Testis (tissue), 3 donors: ENCODE results near the gene SERPINA10. TPM values are rescaled to one million over a fixed set of nuclear protein-coding genes. Genes with fewer than 3 reads are reported as not detected.

Experiments used
- DNase-seq: peaks from one replicate; pipeline ENCODE4 v3.0.0-alpha.2; 2019
- H3K27ac ChIP-seq, 2 donors: fragments of 200-600 bp; sonication (generic); one replicate each; pipeline ENCODE4 v1.5.1; 2019
- H3K27me3 ChIP-seq: fragments of 200-600 bp; sonication (generic); one replicate; pipeline ENCODE4 v1.5.1; 2019
- H3K36me3 ChIP-seq: fragments of 200-600 bp; sonication (generic); one replicate; pipeline ENCODE4 v1.5.1; 2017; ENCODE audit warnings: low read depth; ENCODE audit errors: missing control alignments
- H3K4me1 ChIP-seq: fragments of 200-600 bp; sonication (generic); one replicate; pipeline ENCODE4 v1.5.1; 2019
- H3K4me3 ChIP-seq, 2 donors: fragments of 200-600 bp; sonication (generic); one replicate each; pipeline ENCODE4 v1.5.1; 2017 to 2019
- H3K9me3 ChIP-seq: fragments of 200-600 bp; sonication (generic); one replicate; pipeline ENCODE4 v1.5.1; 2017
- POLR2A ChIP-seq: fragments of 450-650 bp; IDR thresholded peaks from one replicate; pipeline ENCODE4 v1.6.1; 2017; ENCODE audit warnings: antibody characterized with exemption, mild to moderate bottlenecking, moderate library complexity
- WGBS, 2 donors: methylation state at CpG; one replicate each; pipeline ENCODE4 v1.1.5; 2018; 5-methylcytosine and 5-hydroxymethylcytosine counted together
- intact Hi-C: fragments of 100-400 bp; cut with DNase I; formaldehyde crosslinking; loops from one replicate; pipeline ENCODE4 v1.15.1; 2023; ENCODE audit warnings: low total_unique reads
- polyA plus RNA-seq: library from polyadenylated mRNA; stranded (reverse); fragments of 350-450 nt; fragmentation: Illumina TruSeq; extraction: RNeasy Lipid Tissue Mini Kit (QIAGEN cat#74804); gene quantifications from one replicate; pipeline ENCODE4 v1.2.3, GENCODE V29; 2014; ENCODE audit warnings: low read depth, low replicate concordance; ENCODE audit not compliant: insufficient read depth
- total RNA-seq, 2 donors: library from RNA; depleted of rRNA; stranded (reverse); fragments of >200 nt; gene quantifications; one replicate each; pipeline ENCODE4 v1.2.3, GENCODE V29; 2016
- TF ChIP-seq, protein P1 (sequence below), 3 experiments: fragments of 450-650 bp in 2 of 3; fragments of 200-600 bp in 1 of 3; sonication (generic) in 1 of 3; IDR thresholded peaks; one replicate each; pipeline ENCODE4 v1.5.1; 2016 to 2019; ENCODE audit warnings: antibody characterized with exemption in 3 of 3, mild to moderate bottlenecking in 2 of 3, moderate library complexity in 1 of 3

The SERPINA10 gene
- total and polyA plus RNA-seq, 3 donors from 2014 or later = not detected

DNA sequence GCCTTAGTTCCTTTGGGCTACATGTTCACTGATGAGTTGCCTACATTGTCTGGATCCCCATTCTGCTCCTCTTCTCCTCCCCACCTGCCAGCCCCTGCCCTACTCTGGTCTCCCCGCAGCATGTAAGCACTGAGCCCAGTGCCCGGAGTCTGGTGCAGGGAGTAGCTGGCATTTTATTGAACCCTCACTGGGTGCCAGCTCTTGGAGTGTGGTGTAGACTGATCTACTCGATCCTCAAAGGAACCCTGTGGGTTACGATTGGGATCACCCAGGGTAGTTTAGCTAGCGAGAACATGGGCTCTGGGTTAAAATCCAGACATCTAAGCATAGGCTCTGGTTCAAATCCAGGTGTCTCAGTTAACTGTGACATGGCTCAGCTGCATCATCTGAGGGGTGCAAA, 38.4 kb upstream of the SERPINA10 start:
- H3K9me3 ChIP-seq = no peaks in the 10 kb centered on the region
- WGBS, 2 donors = 90 to 92% methylated on average over 5 of the region's 5 CpGs
- no peak for DNase-seq
- H3K36me3 ChIP-seq = no peaks in the 10 kb centered on the region
- no peak for TF ChIP-seq POLR2A
- TF ChIP-seq, protein P1, sequence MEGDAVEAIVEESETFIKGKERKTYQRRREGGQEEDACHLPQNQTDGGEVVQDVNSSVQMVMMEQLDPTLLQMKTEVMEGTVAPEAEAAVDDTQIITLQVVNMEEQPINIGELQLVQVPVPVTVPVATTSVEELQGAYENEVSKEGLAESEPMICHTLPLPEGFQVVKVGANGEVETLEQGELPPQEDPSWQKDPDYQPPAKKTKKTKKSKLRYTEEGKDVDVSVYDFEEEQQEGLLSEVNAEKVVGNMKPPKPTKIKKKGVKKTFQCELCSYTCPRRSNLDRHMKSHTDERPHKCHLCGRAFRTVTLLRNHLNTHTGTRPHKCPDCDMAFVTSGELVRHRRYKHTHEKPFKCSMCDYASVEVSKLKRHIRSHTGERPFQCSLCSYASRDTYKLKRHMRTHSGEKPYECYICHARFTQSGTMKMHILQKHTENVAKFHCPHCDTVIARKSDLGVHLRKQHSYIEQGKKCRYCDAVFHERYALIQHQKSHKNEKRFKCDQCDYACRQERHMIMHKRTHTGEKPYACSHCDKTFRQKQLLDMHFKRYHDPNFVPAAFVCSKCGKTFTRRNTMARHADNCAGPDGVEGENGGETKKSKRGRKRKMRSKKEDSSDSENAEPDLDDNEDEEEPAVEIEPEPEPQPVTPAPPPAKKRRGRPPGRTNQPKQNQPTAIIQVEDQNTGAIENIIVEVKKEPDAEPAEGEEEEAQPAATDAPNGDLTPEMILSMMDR (IDR thresholded peaks at IDR 0.05) = no peak
- no peak overlapping the region for H3K27ac ChIP-seq
- H3K27me3 ChIP-seq = no peaks in the 10 kb centered on the region
- H3K4me1 ChIP-seq = no peaks in the 10 kb centered on the region
- H3K4me3 ChIP-seq = no peak overlapping the region
- intact Hi-C loops = no loop called here

DNA sequence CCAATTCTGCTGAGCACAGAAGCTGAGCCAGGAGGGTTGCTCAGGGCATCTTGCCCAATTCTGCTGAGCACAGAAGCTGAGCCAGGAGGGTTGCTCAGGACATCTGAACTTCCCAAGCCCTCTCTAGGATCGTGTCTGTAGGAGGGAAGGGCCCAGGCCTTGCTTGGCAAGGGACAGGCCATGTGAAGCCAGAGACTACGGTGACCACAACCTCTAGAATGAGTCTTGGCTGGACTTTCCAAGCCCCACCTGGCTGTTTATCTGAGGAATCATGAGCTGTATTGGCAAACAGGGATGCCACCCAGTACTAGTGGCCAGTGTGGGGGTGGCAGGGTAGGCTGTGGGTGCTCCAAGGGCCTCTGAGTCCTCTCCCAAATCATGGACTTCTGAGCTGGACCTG, 37.8 kb upstream of the SERPINA10 start:
- no peak for TF ChIP-seq POLR2A
- TF ChIP-seq, protein P1 (IDR thresholded peaks at IDR 0.05) = no peak
- no peak overlapping the region for H3K27ac ChIP-seq
- H3K4me3 ChIP-seq = no peak overlapping the region
- intact Hi-C loops = no loop called here
- DNase-seq = no peak
- H3K9me3 ChIP-seq = no peaks in the 10 kb centered on the region
- no peaks in the 10 kb centered on the region for H3K36me3 ChIP-seq
- no peaks in the 10 kb centered on the region for H3K27me3 ChIP-seq
- no peaks in the 10 kb centered on the region for H3K4me1 ChIP-seq
- 76% methylated on average over 2 of the region's 2 CpGs; no CpG with 5 or more reads in 1 of the 2 donors for WGBS, 2 donors

- Histone ChIP-seq H3K9me3 (no peaks in the 10 kb centered on the region), H3K36me3 (no peaks in the 10 kb centered on the region), H3K27me3 (no peaks in the 10 kb centered on the region), H3K4me1 (no peaks in the 10 kb centered on the region), H3K27ac (no peak overlapping the region), H3K4me3 (no peak overlapping the region)
- 87 to 100% methylated on average over 1 to 3 of the region's 3 CpGs for WGBS, 2 donors
- intact Hi-C loops = no loop called here
- no peak for DNase-seq
- no peak for TF ChIP-seq POLR2A
- TF ChIP-seq, protein P1 (IDR thresholded peaks at IDR 0.05) = no peak
Observed at GRCh38 chr14:94330432-94330831, 37.4 kb upstream of the SERPINA10 start.

- no peak for DNase-seq
- intact Hi-C loops = no loop called here
- no peak overlapping the region for H3K27ac ChIP-seq
- no peaks in the 10 kb centered on the region for H3K4me1 ChIP-seq
- H3K4me3 ChIP-seq = no peak overlapping the region
- H3K9me3 ChIP-seq = no peaks in the 10 kb centered on the region
- H3K27me3 ChIP-seq = no peaks in the 10 kb centered on the region
- H3K36me3 ChIP-seq = no peaks in the 10 kb centered on the region
- no peak for TF ChIP-seq POLR2A
- TF ChIP-seq, protein P1 (IDR thresholded peaks at IDR 0.05) = no peak
- WGBS, 2 donors = 86 to 96% methylated on average over 4 of the region's 4 CpGs
Observed at GRCh38 chr14:94329857-94330256, 36.8 kb upstream of the SERPINA10 start.

DNA sequence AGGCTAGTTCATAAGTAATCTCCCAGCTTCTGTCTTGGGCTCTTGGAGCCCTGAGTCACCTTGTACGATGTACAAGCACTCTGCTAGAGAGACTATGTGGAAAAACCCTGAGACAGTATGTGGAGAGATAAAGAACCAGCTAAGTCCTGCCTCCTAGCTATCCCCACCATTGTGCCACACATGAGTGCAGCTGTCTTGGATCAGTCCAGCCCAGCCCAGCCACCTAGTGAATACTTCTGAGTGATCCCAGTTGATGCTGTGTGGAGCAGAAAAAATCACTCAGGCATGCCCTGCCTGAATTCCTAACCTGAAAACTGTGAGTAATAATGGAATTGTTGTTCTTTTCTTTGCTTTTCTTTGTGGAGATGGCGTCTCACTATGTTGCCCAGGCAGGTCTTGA, 35.1 kb upstream of the SERPINA10 start:
- WGBS, 2 donors = 91 to 96% methylated on average over 2 of the region's 2 CpGs
- intact Hi-C loops = no loop called here
- TF ChIP-seq, protein P1 (IDR thresholded peaks at IDR 0.05) = no peak
- no peak overlapping the region for H3K4me3 ChIP-seq
- no peak for DNase-seq
- H3K4me1 ChIP-seq = no peaks in the 10 kb centered on the region
- H3K36me3 ChIP-seq = no peaks in the 10 kb centered on the region
- no peak overlapping the region for H3K27ac ChIP-seq
- no peaks in the 10 kb centered on the region for H3K9me3 ChIP-seq
- H3K27me3 ChIP-seq = no peaks in the 10 kb centered on the region
